K562 (cell line): ENCODE results near the gene VEGFC. TPM values are rescaled to one million over a fixed set of nuclear protein-coding genes. Genes with fewer than 3 reads are reported as not detected.

Experiments used
- ATAC-seq: fragments of 200-7000 bp; cut with Tn5 transposase; 3 replicates; pipeline ENCODE4 v1.9.1; 2020; ENCODE audit warnings: moderate library complexity
- BruUV-seq: library from RNA; stranded (reverse); fragments of 400-500 nt; replicated peaks from 2 replicates; lab custom pipeline; 2021; lab: Mats Ljungman, UMichigan
- CTCF ChIA-PET: fragments of 300-600 bp; formaldehyde crosslinking; extraction: SDS; loops from one replicate; lab custom pipeline; 2021; ENCODE audit warnings: low intra/inter-chr PET ratio; lab: Yijun Ruan, JAX
- POLR2A ChIA-PET: fragments of 300-600, 350-650 bp; sonication (Branson Sonifier 250); formaldehyde crosslinking; extraction: SDS; loops from one replicate; lab custom pipeline; 2021; ENCODE audit warnings: antibody characterized with exemption, inconsistent platforms; lab: Yijun Ruan, JAX
- DNase-seq, 4 experiments: peaks; one replicate each; pipeline versions ENCODE4 v3.0.0 to v3.0.0-alpha.2; 2011 to 2018; ENCODE audit warnings: low spot score in 3 of 4, mixed read lengths in 3 of 4; ENCODE audit errors: extremely low read depth in 1 of 4
- FAIRE-seq: peaks from 2 replicates; lab custom pipeline; 2011; peaks lifted over from hg19 to GRCh38; lab: Jason Lieb, UNC
- H2AFZ ChIP-seq: 2 replicates; pipeline ENCODE4 v1.6.0; 2011; ENCODE audit warnings: low read depth, low read length, control low read depth, inconsistent platforms
- H3K27ac ChIP-seq: fragments of 200-600 bp; 3 replicates; pipeline ENCODE4 v1.8.0; 2011; ENCODE audit warnings: low read depth, mild to moderate bottlenecking, control low read depth, inconsistent platforms, low read length, moderate library complexity, mixed read lengths; ENCODE audit errors: extremely low read depth
- H3K27me3 ChIP-seq, 2 experiments: fragments of 300-600 bp in 1 of 2; 2 replicates in 1 of 2; 3 replicates in 1 of 2; pipeline versions ENCODE4 v1.6.0 to v1.8.0; 2011; ENCODE audit warnings: inconsistent platforms in 2 of 2, low read length in 2 of 2, mild to moderate bottlenecking in 1 of 2, mixed read lengths in 1 of 2, moderate library complexity in 1 of 2; ENCODE audit not compliant: control insufficient read depth in 2 of 2, insufficient read depth in 2 of 2
- H3K36me3 ChIP-seq: fragments of 300-600 bp; 3 replicates; pipeline ENCODE4 v1.8.0; 2011; ENCODE audit warnings: mild to moderate bottlenecking, low read length, inconsistent platforms; ENCODE audit not compliant: control insufficient read depth, insufficient read depth
- H3K4me1 ChIP-seq, 2 experiments: fragments of 200-600 bp in 1 of 2; replicated peaks in 1 of 2; 2 replicates in 1 of 2; 3 replicates in 1 of 2; pipeline versions ENCODE4 v1.5.1 to v1.8.0; 2011; ENCODE audit warnings: inconsistent platforms in 2 of 2, low read length in 2 of 2, mild to moderate bottlenecking in 1 of 2, mixed read lengths in 1 of 2, moderate library complexity in 1 of 2; ENCODE audit not compliant: control insufficient read depth in 2 of 2, insufficient read depth in 2 of 2
- H3K4me2 ChIP-seq: 2 replicates; pipeline ENCODE4 v1.6.1; 2011; ENCODE audit warnings: low read length, control low read depth, inconsistent platforms, mixed read lengths; ENCODE audit not compliant: insufficient read depth
- H3K4me3 ChIP-seq: fragments of 200-600 bp; sonication (generic), shearing (Covaris generic); 2 replicates; pipeline ENCODE4 v1.5.1; 2016; ENCODE audit warnings: control low read depth, inconsistent platforms
- H3K79me2 ChIP-seq: fragments of 200-600 bp; 3 replicates; pipeline ENCODE4 v1.8.0; 2011; ENCODE audit warnings: low read length, inconsistent platforms; ENCODE audit not compliant: control insufficient read depth, insufficient read depth
- H3K9ac ChIP-seq, 2 experiments: 2 replicates each; pipeline versions ENCODE4 v1.6.0 to v1.6.1; 2011; ENCODE audit warnings: low read depth in 2 of 2, low read length in 2 of 2, control low read depth in 1 of 2, inconsistent platforms in 1 of 2, mild to moderate bottlenecking in 1 of 2, mixed read lengths in 1 of 2; ENCODE audit not compliant: insufficient read depth in 1 of 2
- H3K9me1 ChIP-seq: one replicate; pipeline ENCODE4 v1.6.0; 2011; ENCODE audit warnings: inconsistent platforms, mild to moderate bottlenecking, low read length, moderate library complexity; ENCODE audit not compliant: control insufficient read depth, insufficient read depth
- H3K9me3 ChIP-seq: replicated peaks from 2 replicates; pipeline ENCODE4 v1.5.1; 2011; ENCODE audit warnings: low read depth, low read length, inconsistent platforms; ENCODE audit not compliant: control insufficient read depth, insufficient read depth
- H4K20me1 ChIP-seq: replicated peaks from 2 replicates; pipeline ENCODE4 v1.6.1; 2011; ENCODE audit warnings: low read length, inconsistent platforms, mixed read lengths; ENCODE audit not compliant: control insufficient read depth, insufficient read depth
- CREB5 ChIP-seq: fragments of 250-450 bp; sonication (Bioruptor Pico); IDR thresholded peaks from 2 replicates; pipeline ENCODE4 v1.5.0; 2020; ENCODE audit warnings: mild to moderate bottlenecking
- RAD51 ChIP-seq: fragments of 450-650 bp; IDR thresholded peaks from 2 replicates; pipeline ENCODE4 v1.7.1; 2016; ENCODE audit warnings: low read depth, mild to moderate bottlenecking, borderline replicate concordance
- RBM25 ChIP-seq: fragments of 200-400 bp; formaldehyde crosslinking; IDR thresholded peaks from 2 replicates; pipeline ENCODE4 v1.6.1; 2018; ENCODE audit warnings: low read length, low read depth, moderate library complexity; ENCODE audit not compliant: severe bottlenecking
- SMAD1 ChIP-seq: fragments of 150-350 bp; IDR thresholded peaks from 2 replicates; pipeline ENCODE4 v1.6.1; 2014; ENCODE audit warnings: low read length, low read depth; ENCODE audit not compliant: partially characterized antibody
- ZNF318 ChIP-seq, 2 experiments: fragments of 450-650 bp; IDR thresholded peaks; 2 replicates each; pipeline ENCODE4 v1.6.1; 2016; ENCODE audit warnings: mild to moderate bottlenecking in 2 of 2, borderline replicate concordance in 1 of 2, low read depth in 1 of 2, moderate library complexity in 1 of 2
- WGBS: fragments of 100-300 bp; shearing (Covaris generic); methylation state at CpG from one replicate; pipeline ENCODE4 v1.1.6; 2016; ENCODE audit warnings: low coverage, mixed read lengths; ENCODE audit not compliant: insufficient coverage; ENCODE audit errors: missing lambda C conversion rate; 5-methylcytosine and 5-hydroxymethylcytosine counted together
- in situ Hi-C: fragments of 300-500 bp; cut with MboI; formaldehyde crosslinking; loops from 4 replicates; pipeline ENCODE4 v1.15.0; 2018; ENCODE audit warnings: inconsistent platforms, mixed read lengths
- intact Hi-C: fragments of 100-400 bp; cut with micrococcal nuclease; formaldehyde crosslinking; loops from 2 replicates; pipeline ENCODE4 v1.14.2; 2022
- polyA plus RNA-seq, 8 experiments: library from polyadenylated mRNA; depleted of rRNA in 4 of 8; stranded (reverse) in 5 of 8; unstranded in 3 of 8; fragments of >200 nt; fragmentation: Nextera tagmentation in 2 of 8; fragmentation: Illumina TruSeq in 1 of 8; extraction: Ambion mirVana in 2 of 8; extraction: Trizol in 1 of 8; gene quantifications; 2 replicates each; pipeline versions ENCODE4 v1.2.1 to v1.2.3, GENCODE V29; 2011 to 2014; ENCODE audit warnings: inconsistent platforms in 1 of 8, missing spikeins in 1 of 8
- total RNA-seq, 7 experiments: library from RNA; depleted of rRNA in 6 of 7; stranded (reverse); fragments of >200 nt in 6 of 7; fragmentation: Illumina TruSeq in 2 of 7; extraction: Trizol in 2 of 7; gene quantifications; 2 replicates each; pipeline versions ENCODE4 v1.2.1 to v1.2.3, GENCODE V29; 2011 to 2021; ENCODE audit warnings: low replicate concordance in 1 of 7

The VEGFC gene
- total and polyA plus RNA-seq, 9 of the 15 experiments (the other 6 are each of a cell fraction or from before 2014, with no cell fraction given): not detected

DNA sequence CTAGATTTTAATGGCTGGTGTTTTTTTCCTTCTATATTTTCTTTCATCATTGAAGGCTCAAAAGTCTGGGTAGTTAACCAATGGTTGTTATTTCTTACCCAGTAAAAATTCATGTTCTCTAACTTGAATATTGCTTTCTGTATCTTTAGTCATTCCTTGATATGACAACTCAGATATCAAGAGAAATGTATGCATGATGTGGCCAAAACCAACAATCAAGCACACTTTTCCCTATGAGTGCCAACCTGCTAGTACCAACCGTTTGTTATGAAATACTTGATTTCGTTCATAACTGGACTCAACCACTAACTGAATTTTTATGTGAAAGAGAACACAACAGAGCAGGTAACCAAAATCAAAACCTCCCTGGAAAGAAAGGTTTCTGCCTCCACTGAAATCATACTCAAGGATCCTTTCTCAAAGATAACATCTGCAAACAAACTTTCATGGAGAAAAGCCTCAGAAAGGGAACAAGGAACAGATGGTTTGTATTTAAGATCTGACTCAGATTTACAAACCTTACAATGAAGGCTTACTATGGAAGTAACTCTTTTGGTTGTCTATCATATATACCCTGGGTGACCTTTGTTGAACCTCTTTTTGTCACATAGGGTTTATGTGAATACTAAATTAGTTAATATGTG, 8.3 kb upstream of the VEGFC start:
- intact Hi-C loops: no loop called here
- no peak overlapping the region for H3K4me3 ChIP-seq
- in situ Hi-C loops: no loop called here

More for the DNA sequence above, 8.3 kb upstream of the VEGFC start:
- TF ChIP-seq ZNF318 (IDR thresholded peaks at IDR 0.05; ENCODE audit: borderline replicate concordance in 1 of 2, low read depth in 1 of 2): no peak
- TF ChIP-seq RAD51: no peak
- no peak for TF ChIP-seq SMAD1
- TF ChIP-seq CREB5: no peak
- no peak for TF ChIP-seq RBM25
- H3K9me3 ChIP-seq: no peaks in the 10 kb centered on the region
- H3K4me2 ChIP-seq: no peak overlapping the region
- no peak overlapping the region for H3K9ac ChIP-seq
- H4K20me1 ChIP-seq: no peaks in the 10 kb centered on the region
- no peaks in the 10 kb centered on the region for H3K4me1 ChIP-seq
- ATAC-seq (no peak), DNase-seq (no peak), FAIRE-seq (no peak)
- no peaks in the 10 kb centered on the region for H3K9me1 ChIP-seq
- no TSS peak for BruUV-seq
- ChIA-PET POLR2A (no interaction called here), CTCF (no interaction called here)
- H3K27me3 ChIP-seq: no peaks in the 10 kb centered on the region
- H3K79me2 ChIP-seq: no peaks in the 10 kb centered on the region
- no peak overlapping the region for H2AFZ ChIP-seq
- no peaks in the 10 kb centered on the region for H3K36me3 ChIP-seq
- 0% methylated on average over 2 of the region's 2 CpGs for WGBS
- H3K27ac ChIP-seq: no peak overlapping the region
